Mesendoderm (in vitro differentiated cells): ENCODE measurements around the gene TK1.

Experiments used
- DNase-seq: peaks from one replicate; pipeline ENCODE4 v3.0.0; 2013
- H2AK5ac ChIP-seq: 2 replicates; pipeline ENCODE4 v1.6.1; 2013; ENCODE audit warnings: low read length, inconsistent platforms
- H2BK120ac ChIP-seq: 2 replicates; pipeline ENCODE4 v1.6.1; 2013; ENCODE audit warnings: low read depth, mild to moderate bottlenecking, low read length, moderate library complexity, mixed read lengths
- H2BK15ac ChIP-seq: replicated peaks from 2 replicates; pipeline ENCODE4 v1.6.1; 2013; ENCODE audit warnings: low read depth, mild to moderate bottlenecking, moderate library complexity
- H2BK5ac ChIP-seq: 2 replicates; pipeline ENCODE4 v1.6.1; 2013; ENCODE audit warnings: low read length, inconsistent platforms
- H3K18ac ChIP-seq: 2 replicates; pipeline ENCODE4 v1.6.1; 2013; ENCODE audit warnings: mild to moderate bottlenecking, low read length, mixed read lengths
- H3K23ac ChIP-seq: one replicate; pipeline ENCODE4 v1.6.1; 2013; ENCODE audit warnings: low read length
- H3K27ac ChIP-seq: 2 replicates; pipeline ENCODE4 v1.5.1; 2013; ENCODE audit warnings: low read depth, mild to moderate bottlenecking, inconsistent platforms, low read length, moderate library complexity
- H3K27me3 ChIP-seq: 2 replicates; pipeline ENCODE4 v1.6.1; 2013; ENCODE audit warnings: low read length, control low read depth, mild to moderate bottlenecking, inconsistent platforms; ENCODE audit not compliant: insufficient read depth, poor library complexity
- H3K36me3 ChIP-seq: 2 replicates; pipeline ENCODE4 v1.6.1; 2013; ENCODE audit warnings: low read length, inconsistent platforms; ENCODE audit not compliant: control insufficient read depth, insufficient read depth
- H3K4ac ChIP-seq: one replicate; pipeline ENCODE4 v1.6.1; 2013; ENCODE audit warnings: low read depth, mild to moderate bottlenecking, low read length, moderate library complexity
- H3K4me1 ChIP-seq: 2 replicates; pipeline ENCODE4 v1.6.1; 2013; ENCODE audit warnings: low read depth, low read length, inconsistent platforms; ENCODE audit not compliant: control insufficient read depth
- H3K4me2 ChIP-seq: 2 replicates; pipeline ENCODE4 v1.6.1; 2013; ENCODE audit warnings: low read length
- H3K4me3 ChIP-seq: 2 replicates; pipeline ENCODE4 v1.5.1; 2013; ENCODE audit warnings: mild to moderate bottlenecking, low read length
- H3K56ac ChIP-seq: one replicate; pipeline ENCODE4 v1.6.1; 2013; ENCODE audit warnings: low read length
- H3K79me1 ChIP-seq: 2 replicates; pipeline ENCODE4 v1.6.1; 2013; ENCODE audit warnings: low read length, inconsistent platforms
- H3K79me2 ChIP-seq: 2 replicates; pipeline ENCODE4 v1.6.1; 2013; ENCODE audit warnings: mild to moderate bottlenecking, low read length; ENCODE audit not compliant: control insufficient read depth, insufficient read depth
- H3K9ac ChIP-seq: 2 replicates; pipeline ENCODE4 v1.6.1; 2013; ENCODE audit warnings: low read length, inconsistent platforms
- H4K5ac ChIP-seq: one replicate; pipeline ENCODE4 v1.6.1; 2013; ENCODE audit warnings: low read length
- H4K8ac ChIP-seq: one replicate; pipeline ENCODE4 v1.6.1; 2013; ENCODE audit warnings: low read depth, mild to moderate bottlenecking, control low read depth, low read length, moderate library complexity
- whole genome bisulfite sequencing: extraction: QIAGEN DNeasy Blood & Tissue Kit; methylation state at CpG from one replicate; pipeline ENCODE4 v1.1.7; 2013; ENCODE audit warnings: low lambda C conversion rate, missing lambda C conversion rate; ENCODE audit not compliant: insufficient coverage; ENCODE audit errors: extremely low coverage; 5-methylcytosine and 5-hydroxymethylcytosine counted together

TK1 gene

DNA sequence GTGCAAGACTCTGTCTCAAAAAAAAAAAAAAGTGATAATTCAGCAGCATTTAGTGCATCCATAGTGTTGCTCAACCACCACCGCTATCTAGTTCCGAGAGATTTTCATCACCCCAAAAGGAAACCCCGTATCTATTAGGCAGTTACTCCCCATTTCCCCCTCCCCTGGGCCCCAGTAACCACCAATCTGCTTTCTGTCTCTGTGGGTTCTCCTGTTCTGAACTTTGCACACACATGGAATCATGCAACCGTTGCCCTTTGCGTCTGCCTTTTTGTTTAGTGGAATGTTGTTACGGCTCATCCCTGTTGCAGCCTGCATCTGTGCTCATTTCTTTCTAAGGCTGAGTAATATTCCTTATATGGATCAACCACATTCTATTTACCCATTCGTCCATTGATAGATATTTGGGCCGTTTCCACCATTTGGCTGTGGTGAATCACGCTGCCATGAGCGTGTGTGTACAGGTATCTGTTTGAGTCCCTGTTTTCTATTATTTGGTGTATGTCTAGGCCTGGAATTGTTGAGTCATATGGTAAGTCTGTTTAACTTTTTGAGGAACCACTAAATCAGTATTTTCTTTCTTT lies 27.2 kb downstream of the TK1 start:
- Histone ChIP-seq H3K27me3 (no peaks in the 10 kb centered on the region), H4K8ac (no peak overlapping the region), H2BK15ac (no peak overlapping the region), H3K79me1 (no peaks in the 10 kb centered on the region), H3K27ac (no peak overlapping the region), H3K4me3 (no peak overlapping the region), H3K36me3 (no peaks in the 10 kb centered on the region), H3K4me1 (no peaks in the 10 kb centered on the region), H3K4ac (no peak overlapping the region), H3K9ac (no peak overlapping the region), H2BK5ac (no peak overlapping the region), H4K5ac (no peak overlapping the region), H3K56ac (no peak overlapping the region), H3K79me2 (no peaks in the 10 kb centered on the region), H3K18ac (no peak overlapping the region), H2AK5ac (no peak overlapping the region), H3K4me2 (no peak overlapping the region), H3K23ac (no peak overlapping the region), H2BK120ac (no peak overlapping the region)
- DNase-seq, result no peak
- WGBS, result no CpG with 5 or more reads among the region's 10 CpGs

DNA sequence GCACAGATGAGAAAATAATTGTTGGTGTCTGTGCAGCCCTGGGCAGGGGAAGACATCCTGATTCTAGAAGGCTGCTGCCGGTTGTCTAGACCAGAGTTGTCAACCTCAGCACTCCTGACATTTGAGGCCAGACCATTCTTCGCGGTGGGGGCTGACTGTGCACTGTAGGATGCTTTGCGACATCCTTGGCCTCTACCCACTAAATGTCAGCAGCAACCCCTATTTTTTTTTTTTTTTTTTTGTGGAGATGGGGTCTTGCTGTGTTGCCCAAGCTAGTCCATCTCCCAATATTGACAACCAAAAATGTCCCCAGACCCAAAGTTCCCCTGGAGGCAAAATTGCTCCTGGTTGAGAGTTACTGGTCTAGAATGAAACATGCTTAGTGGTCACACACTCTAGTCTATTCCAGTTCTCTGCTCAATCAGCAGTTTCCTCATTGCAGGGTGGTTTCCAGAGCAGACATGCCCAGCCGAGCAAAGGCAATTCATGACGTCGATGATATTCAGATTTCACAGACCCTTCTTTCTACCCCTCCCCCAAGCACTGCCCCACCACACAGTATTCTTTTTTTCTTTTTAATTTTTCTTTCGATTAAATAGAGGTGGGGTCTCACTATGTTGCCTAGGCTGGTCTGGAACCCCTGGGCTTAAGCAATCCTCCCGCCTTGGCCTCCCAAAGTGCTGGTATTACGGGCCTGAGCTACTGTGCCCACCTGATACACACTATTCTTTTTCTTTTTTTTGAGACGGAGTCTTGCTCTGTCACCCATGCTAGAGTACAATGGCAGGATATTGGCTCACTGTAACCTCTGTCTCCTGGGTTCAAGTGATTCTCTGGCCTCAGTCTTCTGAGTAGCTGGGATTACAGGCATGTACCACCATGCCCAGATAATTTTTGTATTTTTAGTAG lies 31.7 kb downstream of the TK1 start:
- WGBS, result no CpG with 5 or more reads among the region's 11 CpGs
- DNase-seq, result no peak
- H4K5ac ChIP-seq, result no peak overlapping the region

DNA sequence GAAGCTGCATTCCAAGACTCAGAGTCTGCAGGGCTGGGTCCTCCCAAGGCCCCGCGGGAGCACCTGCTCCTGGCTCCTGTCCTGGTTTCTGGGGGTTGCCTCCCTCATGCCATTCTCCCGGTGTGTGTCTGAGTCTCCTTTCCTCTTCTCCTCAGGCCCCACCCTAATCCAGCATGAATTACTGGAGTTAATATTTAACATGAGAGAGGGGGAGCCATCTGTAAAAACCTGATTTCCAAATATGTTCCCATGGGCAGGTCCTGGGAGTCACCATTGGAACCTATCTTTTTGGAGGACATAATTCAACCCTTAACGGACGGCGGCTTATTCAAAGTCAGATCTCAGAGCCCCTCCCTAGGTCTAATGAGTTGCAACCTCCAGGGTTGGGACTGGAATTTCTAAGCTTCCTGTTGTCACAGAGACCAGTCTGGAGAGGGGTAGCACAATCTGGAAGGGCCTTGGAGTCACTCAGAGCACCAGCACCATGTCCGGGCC lies 35.3 kb downstream of the TK1 start:
- H3K27ac ChIP-seq, result no peak overlapping the region
- no peak overlapping the region for H4K5ac ChIP-seq
- H3K79me1 ChIP-seq, result no peaks in the 10 kb centered on the region
- no peaks in the 10 kb centered on the region for H3K4me1 ChIP-seq
- H4K8ac ChIP-seq, result no peak overlapping the region
- no peak overlapping the region for H3K56ac ChIP-seq
- H3K79me2 ChIP-seq, result no peaks in the 10 kb centered on the region
- no peak for DNase-seq
- no peak overlapping the region for H2AK5ac ChIP-seq
- no peaks in the 10 kb centered on the region for H3K27me3 ChIP-seq
- H3K4me3 ChIP-seq, result no peak overlapping the region
- no CpG with 5 or more reads among the region's 7 CpGs for WGBS
- no peak overlapping the region for H3K9ac ChIP-seq
- H2BK5ac ChIP-seq, result no peak overlapping the region
- no peaks in the 10 kb centered on the region for H3K36me3 ChIP-seq
- H3K23ac ChIP-seq, result no peak overlapping the region
- H2BK120ac ChIP-seq, result no peak overlapping the region
- H3K4me2 ChIP-seq, result no peak overlapping the region
- no peak overlapping the region for H3K4ac ChIP-seq
- H2BK15ac ChIP-seq, result no peak overlapping the region
- no peak overlapping the region for H3K18ac ChIP-seq

More for the DNA sequence above, 31.7 kb downstream of the TK1 start:
- Histone ChIP-seq H3K9ac (no peak overlapping the region), H4K8ac (no peak overlapping the region), H3K27ac (no peak overlapping the region), H3K18ac (no peak overlapping the region), H2BK15ac (no peak overlapping the region), H2BK120ac (no peak overlapping the region), H2AK5ac (no peak overlapping the region), H3K36me3 (no peaks in the 10 kb centered on the region), H2BK5ac (no peak overlapping the region), H3K4ac (no peak overlapping the region), H3K23ac (no peak overlapping the region), H3K4me1 (no peaks in the 10 kb centered on the region), H3K27me3 (no peaks in the 10 kb centered on the region), H3K79me1 (no peaks in the 10 kb centered on the region), H3K4me3 (no peak overlapping the region), H3K56ac (no peak overlapping the region), H3K4me2 (no peak overlapping the region), H3K79me2 (no peaks in the 10 kb centered on the region)

DNA sequence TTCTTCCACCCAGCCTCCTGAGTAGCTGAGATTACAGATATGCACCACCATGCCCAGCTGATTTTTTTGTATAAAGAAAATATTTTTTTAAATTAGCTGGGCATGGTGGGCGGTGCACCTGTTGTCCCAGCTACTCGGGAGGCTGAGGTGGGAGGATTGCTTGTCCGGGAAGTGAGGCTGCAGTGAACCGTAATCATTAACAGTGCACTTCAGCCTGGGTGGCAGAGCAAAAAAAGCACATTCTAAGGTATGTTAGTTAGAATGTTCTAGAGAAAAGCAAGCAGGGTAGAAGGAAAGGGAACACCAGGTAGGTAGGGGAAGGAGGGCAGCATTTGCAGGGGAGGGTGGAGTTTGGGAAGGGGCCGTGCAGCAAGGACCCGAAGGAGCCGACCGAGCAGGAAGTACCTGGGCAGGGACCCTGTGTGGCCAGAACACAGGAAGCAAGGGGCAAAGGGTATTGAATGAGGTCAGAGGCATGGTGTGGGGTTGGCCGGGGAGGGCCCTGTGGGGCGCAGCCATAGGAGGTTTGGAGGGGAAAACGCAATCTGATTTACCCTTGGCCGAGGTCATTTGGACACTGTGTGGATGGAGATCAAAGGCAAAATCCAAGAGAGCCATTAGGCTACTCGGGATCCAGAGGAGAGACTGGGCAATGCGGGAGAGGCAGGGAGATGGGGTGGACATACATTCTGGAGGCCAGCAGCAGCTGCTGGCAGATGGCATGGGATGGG lies 38.4 kb downstream of the TK1 start:
- Histone ChIP-seq H2BK15ac (no peak overlapping the region), H3K27me3 (no peaks in the 10 kb centered on the region), H3K27ac (no peak overlapping the region), H2BK120ac (no peak overlapping the region), H3K23ac (no peak overlapping the region), H3K18ac (no peak overlapping the region), H3K4me1 (no peaks in the 10 kb centered on the region), H3K79me1 (no peaks in the 10 kb centered on the region), H3K56ac (no peak overlapping the region), H3K4ac (no peak overlapping the region), H3K36me3 (no peaks in the 10 kb centered on the region), H3K4me2 (no peak overlapping the region), H3K4me3 (no peak overlapping the region), H4K8ac (no peak overlapping the region), H3K79me2 (no peaks in the 10 kb centered on the region), H3K9ac (no peak overlapping the region), H2BK5ac (no peak overlapping the region), H2AK5ac (no peak overlapping the region), H4K5ac (no peak overlapping the region)
- no CpG with 5 or more reads among the region's 14 CpGs for WGBS
- DNase-seq, result no peak

DNA sequence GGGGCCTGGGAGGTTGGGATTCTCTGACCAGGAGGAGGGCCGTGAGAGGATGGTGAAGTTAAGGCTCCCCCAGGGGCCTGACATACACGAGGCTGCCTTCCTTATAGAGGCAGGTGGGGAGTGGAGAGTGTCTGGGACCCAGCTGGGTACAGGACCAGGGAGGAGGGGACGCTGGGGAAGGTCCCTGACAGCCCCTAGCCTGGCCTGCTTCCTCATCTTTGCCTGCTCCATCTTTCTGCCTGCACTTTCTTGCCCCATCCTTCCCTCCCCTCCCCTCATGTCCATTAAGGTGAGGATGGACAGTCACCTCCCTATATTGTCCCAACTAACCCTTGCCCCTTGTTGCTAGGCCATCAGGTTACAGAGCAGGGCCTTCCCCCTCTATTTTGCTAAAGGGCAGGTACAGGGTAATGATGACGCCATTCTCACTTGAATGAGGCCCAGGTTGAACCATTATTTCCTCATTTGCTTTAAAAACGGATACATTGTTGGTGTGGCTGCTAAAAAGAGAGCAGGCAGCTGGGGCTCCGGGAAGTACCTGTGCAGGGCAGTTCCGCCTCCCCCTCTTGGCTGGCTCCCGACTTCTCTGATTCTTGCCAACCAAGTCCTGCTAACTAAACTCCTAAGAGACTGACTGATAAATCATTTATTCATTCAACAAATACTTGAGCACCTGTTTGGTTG lies 39.4 kb downstream of the TK1 start:
- no peak overlapping the region for H4K8ac ChIP-seq
- WGBS, result no CpG with 5 or more reads among the region's 8 CpGs
- H2BK15ac ChIP-seq, result no peak overlapping the region
- H2BK5ac ChIP-seq, result no peak overlapping the region
- no peaks in the 10 kb centered on the region for H3K27me3 ChIP-seq
- no peak overlapping the region for H3K56ac ChIP-seq
- no peaks in the 10 kb centered on the region for H3K36me3 ChIP-seq
- no peak overlapping the region for H3K9ac ChIP-seq
- no peak overlapping the region for H3K23ac ChIP-seq
- no peaks in the 10 kb centered on the region for H3K79me1 ChIP-seq
- H3K79me2 ChIP-seq, result no peaks in the 10 kb centered on the region
- H3K4me1 ChIP-seq, result no peaks in the 10 kb centered on the region
- no peak overlapping the region for H2AK5ac ChIP-seq
- no peak overlapping the region for H3K27ac ChIP-seq
- H3K4me3 ChIP-seq, result no peak overlapping the region
- H4K5ac ChIP-seq, result no peak overlapping the region
- H3K18ac ChIP-seq, result no peak overlapping the region
- no peak for DNase-seq
- H3K4ac ChIP-seq, result no peak overlapping the region
- no peak overlapping the region for H3K4me2 ChIP-seq
- no peak overlapping the region for H2BK120ac ChIP-seq
